Panc1 (cell line): ENCODE results near the gene YY1AP1. TPM values are rescaled to one million over a fixed set of nuclear protein-coding genes. Genes with fewer than 3 reads are reported as not detected.

Source experiments
- ATAC-seq: fragments of 200-7000 bp; cut with Tn5 transposase; 2 replicates; pipeline ENCODE4 v1.9.1; 2020; ENCODE audit warnings: mild to moderate bottlenecking, moderate library complexity
- BruUV-seq: library from RNA; stranded (reverse); fragments of 400-500 nt; replicated peaks from 2 replicates; lab custom pipeline; 2021; lab: Mats Ljungman, UMichigan
- CTCF ChIA-PET: fragments of 300-600 bp; sonication (Branson Sonifier 250); formaldehyde crosslinking; loops from one replicate; lab custom pipeline; 2022; ENCODE audit warnings: antibody characterized with exemption; lab: Charles Lee
- POLR2A ChIA-PET: fragments of 300-600 bp; sonication (Branson Sonifier 250); formaldehyde crosslinking; loops from one replicate; lab custom pipeline; 2022; ENCODE audit warnings: antibody characterized with exemption; lab: Charles Lee
- DNase-seq: peaks from one replicate; pipeline ENCODE4 v3.0.0-alpha.2; 2010; ENCODE audit warnings: low read depth, low spot score
- H3K27ac ChIP-seq: 2 replicates; pipeline ENCODE4 v1.5.1; 2011; ENCODE audit warnings: mild to moderate bottlenecking, low read length, inconsistent platforms
- H3K27me3 ChIP-seq: fragments of 200-500 bp; sonication (Bioruptor generic); 2 replicates; pipeline ENCODE4 v1.6.0; 2014; ENCODE audit warnings: low read length, inconsistent platforms; ENCODE audit not compliant: control insufficient read depth, insufficient read depth
- H3K36me3 ChIP-seq: fragments of 200-500 bp; sonication (Bioruptor generic); 2 replicates; pipeline ENCODE4 v1.5.1; 2014; ENCODE audit warnings: inconsistent platforms, mild to moderate bottlenecking, low read length, moderate library complexity; ENCODE audit not compliant: control insufficient read depth, insufficient read depth
- H3K4me1 ChIP-seq: 2 replicates; pipeline ENCODE4 v1.5.1; 2011; ENCODE audit warnings: inconsistent platforms, mild to moderate bottlenecking, low read length, moderate library complexity; ENCODE audit not compliant: control insufficient read depth, insufficient read depth
- H3K4me3 ChIP-seq, 2 experiments: 2 replicates each; pipeline ENCODE4 v1.5.1; 2011 to 2012; ENCODE audit warnings: low read depth in 2 of 2, low read length in 2 of 2, mild to moderate bottlenecking in 2 of 2, inconsistent platforms in 1 of 2, moderate library complexity in 1 of 2
- H3K9me3 ChIP-seq: fragments of 200-500 bp; sonication (Bioruptor generic); 2 replicates; pipeline ENCODE4 v1.5.1; 2014; ENCODE audit warnings: low read depth, mild to moderate bottlenecking, inconsistent platforms, low read length, moderate library complexity; ENCODE audit not compliant: control insufficient read depth, insufficient read depth
- POLR2AphosphoS5 ChIP-seq: IDR thresholded peaks from 2 replicates; pipeline ENCODE4 v1.6.1; 2012; ENCODE audit warnings: mild to moderate bottlenecking, low read depth, low read length, moderate library complexity
- SIN3A ChIP-seq: IDR thresholded peaks from 2 replicates; pipeline ENCODE4 v1.6.1; 2012; ENCODE audit warnings: low read depth, mild to moderate bottlenecking, low read length, moderate library complexity, borderline replicate concordance; ENCODE audit not compliant: insufficient read depth
- TCF7L2 ChIP-seq: IDR thresholded peaks from 2 replicates; pipeline ENCODE4 v1.6.1; 2011; ENCODE audit warnings: mild to moderate bottlenecking, low read depth, low read length, inconsistent platforms
- in situ Hi-C: cut with HindIII; loops from 2 replicates; pipeline ENCODE4 v1.10.0; 2016; ENCODE audit warnings: low sequenced_read_pairs, low pct_unique_long_range_greater_than_20kb
- intact Hi-C: fragments of 100-400 bp; cut with micrococcal nuclease; formaldehyde crosslinking; loops from one replicate; pipeline ENCODE4 v1.10.0; 2022; ENCODE audit not compliant: unreplicated experiment
- total RNA-seq: library from RNA; stranded (reverse); gene quantifications from one replicate; pipeline ENCODE4 v1.2.1, GENCODE V29; 2021; ENCODE audit not compliant: unreplicated experiment
- TF ChIP-seq, protein P1 (sequence below): fragments of 450-650 bp; IDR thresholded peaks from 2 replicates; pipeline ENCODE4 v1.5.1; 2017; ENCODE audit warnings: mild to moderate bottlenecking
- TF ChIP-seq, protein P2 (sequence below), 2 experiments: IDR thresholded peaks; 2 replicates each; pipeline ENCODE4 v1.6.1; 2011 to 2012; ENCODE audit warnings: low read depth in 2 of 2, control low read depth in 1 of 2, low read length in 1 of 2, mild to moderate bottlenecking in 1 of 2, moderate library complexity in 1 of 2; ENCODE audit not compliant: insufficient read depth in 1 of 2

YY1AP1 gene
- total RNA-seq, 1 experiment from 2014 or later: 58.7 TPM

DNA sequence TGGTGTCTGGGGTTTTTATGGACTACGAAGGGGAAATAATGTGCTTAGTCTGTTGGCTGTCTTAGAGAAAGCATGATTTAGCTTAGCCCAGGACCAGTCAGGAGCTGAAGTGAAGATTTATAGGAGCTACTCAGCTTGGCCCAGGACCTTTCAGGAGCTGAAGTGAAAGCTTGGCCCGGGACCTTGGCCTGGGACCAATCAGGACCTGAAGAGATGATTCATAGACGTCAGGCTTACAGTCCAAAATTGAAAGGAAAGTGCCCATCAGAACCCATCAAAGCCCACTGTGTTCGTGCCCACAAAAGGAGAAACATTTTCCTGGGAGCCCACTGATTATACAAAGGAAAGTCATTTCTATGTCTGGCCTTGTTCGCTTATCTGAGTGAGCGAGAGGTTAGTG is 42.9 kb downstream of the YY1AP1 start:
- 0 out of 2 replicates have a peak, but pooled peaks have one; percentile 33 for ATAC-seq
- in situ Hi-C loops (no loop called here), intact Hi-C loops (no loop called here)
- H3K27me3 ChIP-seq: no peaks in the 10 kb centered on the region
- TF ChIP-seq, protein P1, sequence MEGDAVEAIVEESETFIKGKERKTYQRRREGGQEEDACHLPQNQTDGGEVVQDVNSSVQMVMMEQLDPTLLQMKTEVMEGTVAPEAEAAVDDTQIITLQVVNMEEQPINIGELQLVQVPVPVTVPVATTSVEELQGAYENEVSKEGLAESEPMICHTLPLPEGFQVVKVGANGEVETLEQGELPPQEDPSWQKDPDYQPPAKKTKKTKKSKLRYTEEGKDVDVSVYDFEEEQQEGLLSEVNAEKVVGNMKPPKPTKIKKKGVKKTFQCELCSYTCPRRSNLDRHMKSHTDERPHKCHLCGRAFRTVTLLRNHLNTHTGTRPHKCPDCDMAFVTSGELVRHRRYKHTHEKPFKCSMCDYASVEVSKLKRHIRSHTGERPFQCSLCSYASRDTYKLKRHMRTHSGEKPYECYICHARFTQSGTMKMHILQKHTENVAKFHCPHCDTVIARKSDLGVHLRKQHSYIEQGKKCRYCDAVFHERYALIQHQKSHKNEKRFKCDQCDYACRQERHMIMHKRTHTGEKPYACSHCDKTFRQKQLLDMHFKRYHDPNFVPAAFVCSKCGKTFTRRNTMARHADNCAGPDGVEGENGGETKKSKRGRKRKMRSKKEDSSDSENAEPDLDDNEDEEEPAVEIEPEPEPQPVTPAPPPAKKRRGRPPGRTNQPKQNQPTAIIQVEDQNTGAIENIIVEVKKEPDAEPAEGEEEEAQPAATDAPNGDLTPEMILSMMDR: no peak
- TF ChIP-seq SIN3A: no peak
- TF ChIP-seq, protein P2, sequence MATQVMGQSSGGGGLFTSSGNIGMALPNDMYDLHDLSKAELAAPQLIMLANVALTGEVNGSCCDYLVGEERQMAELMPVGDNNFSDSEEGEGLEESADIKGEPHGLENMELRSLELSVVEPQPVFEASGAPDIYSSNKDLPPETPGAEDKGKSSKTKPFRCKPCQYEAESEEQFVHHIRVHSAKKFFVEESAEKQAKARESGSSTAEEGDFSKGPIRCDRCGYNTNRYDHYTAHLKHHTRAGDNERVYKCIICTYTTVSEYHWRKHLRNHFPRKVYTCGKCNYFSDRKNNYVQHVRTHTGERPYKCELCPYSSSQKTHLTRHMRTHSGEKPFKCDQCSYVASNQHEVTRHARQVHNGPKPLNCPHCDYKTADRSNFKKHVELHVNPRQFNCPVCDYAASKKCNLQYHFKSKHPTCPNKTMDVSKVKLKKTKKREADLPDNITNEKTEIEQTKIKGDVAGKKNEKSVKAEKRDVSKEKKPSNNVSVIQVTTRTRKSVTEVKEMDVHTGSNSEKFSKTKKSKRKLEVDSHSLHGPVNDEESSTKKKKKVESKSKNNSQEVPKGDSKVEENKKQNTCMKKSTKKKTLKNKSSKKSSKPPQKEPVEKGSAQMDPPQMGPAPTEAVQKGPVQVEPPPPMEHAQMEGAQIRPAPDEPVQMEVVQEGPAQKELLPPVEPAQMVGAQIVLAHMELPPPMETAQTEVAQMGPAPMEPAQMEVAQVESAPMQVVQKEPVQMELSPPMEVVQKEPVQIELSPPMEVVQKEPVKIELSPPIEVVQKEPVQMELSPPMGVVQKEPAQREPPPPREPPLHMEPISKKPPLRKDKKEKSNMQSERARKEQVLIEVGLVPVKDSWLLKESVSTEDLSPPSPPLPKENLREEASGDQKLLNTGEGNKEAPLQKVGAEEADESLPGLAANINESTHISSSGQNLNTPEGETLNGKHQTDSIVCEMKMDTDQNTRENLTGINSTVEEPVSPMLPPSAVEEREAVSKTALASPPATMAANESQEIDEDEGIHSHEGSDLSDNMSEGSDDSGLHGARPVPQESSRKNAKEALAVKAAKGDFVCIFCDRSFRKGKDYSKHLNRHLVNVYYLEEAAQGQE (IDR thresholded peaks at IDR 0.05; ENCODE audit: insufficient read depth in 1 of 2, low read depth in 2 of 2, low read length in 1 of 2): no peak
- no peak for TF ChIP-seq POLR2AphosphoS5
- no peak for TF ChIP-seq TCF7L2
- no TSS peak for BruUV-seq
- DNase-seq: no peak
- peak overlapping the region; percentile 13; the same call in 1 of the 2 replicates for H3K27ac ChIP-seq
- no peak overlapping the region for H3K4me3 ChIP-seq
- ChIA-PET CTCF (interaction anchor here (0.6 kb wide), 1 partner anchor 57 kb away, joined by 3 read pairs; no protein-coding TSS in a partner anchor), POLR2A (no interaction called here)
- no peaks in the 10 kb centered on the region for H3K36me3 ChIP-seq
- H3K9me3 ChIP-seq: peaks cover 25% of the 10 kb centered on the region; the same call in 1 of the 2 replicates
- peaks cover 16% of the 10 kb centered on the region for H3K4me1 ChIP-seq

DNA sequence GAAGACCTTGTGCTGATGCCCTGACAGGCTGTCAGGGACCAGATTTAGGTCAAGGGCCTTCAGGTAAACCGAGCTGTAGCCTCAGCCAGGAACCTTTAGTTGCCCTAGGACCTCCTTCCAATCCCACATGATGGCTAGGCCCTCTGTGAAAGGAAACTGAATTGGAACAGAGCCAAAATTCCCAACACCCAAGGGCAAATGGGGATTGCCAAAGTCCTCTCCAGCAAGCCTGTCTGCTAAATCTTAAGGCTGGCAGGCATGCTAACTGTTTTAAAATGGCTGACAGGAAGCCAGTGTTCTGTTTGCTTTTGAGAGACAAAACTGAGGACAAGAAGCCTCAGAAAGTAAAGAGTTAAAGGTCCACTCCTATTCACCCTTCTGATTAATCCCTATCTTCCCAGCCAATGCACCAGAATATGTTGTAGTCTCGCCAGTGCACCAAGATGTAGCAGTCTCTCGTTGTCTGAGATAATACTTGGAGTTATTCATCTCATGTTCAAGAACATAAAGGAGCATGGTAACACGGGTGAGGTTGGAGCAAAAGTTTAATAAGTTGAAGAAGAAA is 43.5 kb downstream of the YY1AP1 start:
- Histone ChIP-seq H3K4me1 (peaks cover 16% of the 10 kb centered on the region), H3K36me3 (no peaks in the 10 kb centered on the region), H3K27ac (peak overlapping the region; percentile 13; the same call in 1 of the 2 replicates), H3K4me3 (no peak overlapping the region), H3K9me3 (peaks cover 20% of the 10 kb centered on the region; the same call in 1 of the 2 replicates), H3K27me3 (no peaks in the 10 kb centered on the region)
- POLR2A ChIA-PET: no interaction called here
- CTCF ChIA-PET: interaction anchor here (0.6 kb wide), 1 partner anchor 57 kb away, joined by 3 read pairs; no protein-coding TSS in a partner anchor
- DNase-seq: no peak
- intact Hi-C loops: no loop called here
- ATAC-seq: no peak
- TF ChIP-seq POLR2AphosphoS5 (no peak), SIN3A (no peak), TCF7L2 (no peak)
- TF ChIP-seq, protein P2 (IDR thresholded peaks at IDR 0.05; ENCODE audit: insufficient read depth in 1 of 2, low read depth in 2 of 2, low read length in 1 of 2): no peak
- in situ Hi-C loops: no loop called here
- no TSS peak for BruUV-seq
